Breast epithelium (tissue), 4 donors: ENCODE results near the gene RNLS. TPM values are rescaled to one million over a fixed set of nuclear protein-coding genes. Genes with fewer than 3 reads are reported as not detected.
A peak's percentile ranks its signal among the peaks of the same experiment; 100 is the strongest.

ENCODE experiments used
- DNase-seq, 2 donors: peaks; one replicate each; pipeline ENCODE4 v3.0.0-alpha.2; 2019; ENCODE audit warnings: low spot score in 2 of 2
- H3K27ac ChIP-seq, 2 donors: fragments of 200-600 bp; sonication (generic) in 1 of 2; one replicate each; pipeline ENCODE4 v1.5.1; 2016 to 2019; ENCODE audit warnings: mild to moderate bottlenecking in 1 of 2
- H3K27me3 ChIP-seq, 2 donors: fragments of 200-600 bp; sonication (generic) in 1 of 2; one replicate each; pipeline versions ENCODE4 v1.5.1 to v1.6.0; 2017 to 2019; ENCODE audit warnings: control low read depth in 1 of 2, mild to moderate bottlenecking in 1 of 2
- H3K36me3 ChIP-seq: fragments of 200-600 bp; one replicate; pipeline ENCODE4 v1.5.1; 2019
- H3K4me1 ChIP-seq, 2 donors: fragments of 200-600 bp; sonication (generic); one replicate each; pipeline ENCODE4 v1.5.1; 2016 to 2019; ENCODE audit warnings: control low read depth in 1 of 2
- H3K4me3 ChIP-seq, 3 donors: fragments of 200-600 bp; sonication (generic); 1 replicate in 2 of 3; 2 replicates in 1 of 3; pipeline ENCODE4 v1.5.1; 2016 to 2019; ENCODE audit warnings: mild to moderate bottlenecking in 3 of 3, moderate library complexity in 2 of 3
- H3K9me3 ChIP-seq, 2 donors: fragments of 200-600 bp; sonication (generic) in 1 of 2; one replicate each; pipeline ENCODE4 v1.5.1; 2016 to 2019; ENCODE audit warnings: control low read depth in 1 of 2
- CTCF ChIP-seq, 3 donors: fragments of 450-650 bp; IDR thresholded peaks; one replicate each; pipeline ENCODE4 v1.5.1; 2016 to 2017; ENCODE audit warnings: antibody characterized with exemption in 3 of 3, mild to moderate bottlenecking in 3 of 3, moderate library complexity in 3 of 3
- POLR2A ChIP-seq: fragments of 450-650 bp; IDR thresholded peaks from one replicate; pipeline ENCODE4 v1.6.1; 2016; ENCODE audit warnings: antibody characterized with exemption, mild to moderate bottlenecking, moderate library complexity
- POLR2AphosphoS5 ChIP-seq, 3 donors: sonication (generic); formaldehyde crosslinking; IDR thresholded peaks; one replicate each; pipeline ENCODE4 v1.6.1; 2017; ENCODE audit warnings: antibody characterized with exemption in 3 of 3
- intact Hi-C: fragments of 100-400 bp; cut with DNase I; formaldehyde crosslinking; loops from one replicate; pipeline ENCODE4 v1.15.1; 2023; ENCODE audit warnings: low total_unique reads
- total RNA-seq, 3 donors: library from RNA; depleted of rRNA; stranded (reverse); fragments of >200 nt; gene quantifications; one replicate each; pipeline ENCODE4 v1.1.0, GENCODE V29; 2016

RNLS gene
- total RNA-seq, 3 donors from 2014 or later, result 27.9 to 32.1 (median 29.1) TPM

- H3K27ac ChIP-seq, result no peak overlapping the region
- H3K27me3 ChIP-seq, result no peaks in the 10 kb centered on the region
- no peaks in the 10 kb centered on the region for H3K36me3 ChIP-seq
- no peak for DNase-seq
- intact Hi-C loops, result no loop called here
- H3K9me3 ChIP-seq, result no peaks in the 10 kb centered on the region
- H3K4me3 ChIP-seq, result no peak overlapping the region
- TF ChIP-seq POLR2A, result no peak
- no peak for TF ChIP-seq CTCF (IDR thresholded peaks at IDR 0.05)
- TF ChIP-seq POLR2AphosphoS5 (IDR thresholded peaks at IDR 0.05), result no peak
- no peaks in the 10 kb centered on the region for H3K4me1 ChIP-seq
Measured at GRCh38 chr10:88241501-88241900, 341.6 kb downstream of the RNLS start.

GRCh38 chr10:88239212-88239611 lies 343.9 kb downstream of the RNLS start:
- no peaks in the 10 kb centered on the region for H3K4me1 ChIP-seq
- DNase-seq, result no peak
- no peak overlapping the region for H3K4me3 ChIP-seq
- intact Hi-C loops, result no loop called here
- H3K27ac ChIP-seq, result peak overlapping the region; percentile 40 to 63
- H3K9me3 ChIP-seq, result no peaks in the 10 kb centered on the region
- TF ChIP-seq CTCF (IDR thresholded peaks at IDR 0.05), result no peak
- TF ChIP-seq POLR2AphosphoS5 (IDR thresholded peaks at IDR 0.05), result no peak
- no peak for TF ChIP-seq POLR2A
- H3K27me3 ChIP-seq, result no peaks in the 10 kb centered on the region
- no peaks in the 10 kb centered on the region for H3K36me3 ChIP-seq

- H3K27me3 ChIP-seq, result no peaks in the 10 kb centered on the region
- no peaks in the 10 kb centered on the region for H3K4me1 ChIP-seq
- no peak for DNase-seq
- H3K36me3 ChIP-seq, result no peaks in the 10 kb centered on the region
- H3K4me3 ChIP-seq, result no peak overlapping the region
- TF ChIP-seq CTCF (IDR thresholded peaks at IDR 0.05), result no peak
- no peak for TF ChIP-seq POLR2A
- no peak for TF ChIP-seq POLR2AphosphoS5 (IDR thresholded peaks at IDR 0.05)
- intact Hi-C loops, result no loop called here
- peak overlapping the region; percentile 40 to 63 for H3K27ac ChIP-seq
- no peaks in the 10 kb centered on the region for H3K9me3 ChIP-seq
Measured at GRCh38 chr10:88238615-88238914, 344.6 kb downstream of the RNLS start.

- TF ChIP-seq POLR2A (no peak), POLR2AphosphoS5 (IDR thresholded peaks at IDR 0.05) (no peak), CTCF (IDR thresholded peaks at IDR 0.05) (no peak)
- Histone ChIP-seq H3K4me1 (no peaks in the 10 kb centered on the region), H3K4me3 (no peak overlapping the region), H3K27ac (peak overlapping the region; percentile 40 to 63), H3K9me3 (no peaks in the 10 kb centered on the region), H3K27me3 (no peaks in the 10 kb centered on the region), H3K36me3 (no peaks in the 10 kb centered on the region)
- intact Hi-C loops, result no loop called here
- DNase-seq, result no peak
Measured at GRCh38 chr10:88237896-88238614, 345.1 kb downstream of the RNLS start.

GRCh38 chr10:88236121-88236743 lies 346.9 kb downstream of the RNLS start:
- Histone ChIP-seq H3K36me3 (no peaks in the 10 kb centered on the region), H3K4me3 (no peak overlapping the region), H3K9me3 (no peaks in the 10 kb centered on the region), H3K27me3 (no peaks in the 10 kb centered on the region), H3K27ac (no peak overlapping the region), H3K4me1 (no peaks in the 10 kb centered on the region)
- TF ChIP-seq POLR2AphosphoS5 (IDR thresholded peaks at IDR 0.05) (no peak), CTCF (IDR thresholded peaks at IDR 0.05) (no peak), POLR2A (no peak)
- intact Hi-C loops, result no loop called here
- no peak for DNase-seq
